Right lobe of liver (tissue), 4 donors: Measurements from ENCODE around the gene RNF141.

Experiments
- POLR2A ChIP-seq: fragments of 450-650 bp; IDR thresholded peaks from one replicate; pipeline ENCODE4 v1.6.1; 2017; ENCODE audit warnings: antibody characterized with exemption, mild to moderate bottlenecking
- TF ChIP-seq, protein P1 (sequence below), 4 donors: fragments of 200-600 bp in 3 of 4; fragments of 450-650 bp in 1 of 4; IDR thresholded peaks; one replicate each; pipeline versions ENCODE4 v1.5.1 to v1.8.0; 2016 to 2022; ENCODE audit warnings: antibody characterized with exemption in 4 of 4, mild to moderate bottlenecking in 2 of 4
- donor health status: DM: no; HTN: no; CAD: no.
- donor health status: DM: no; HTN: no; CAD: no.
- donor health status: DM: no; HTN: yes; CAD: no.

DNA sequence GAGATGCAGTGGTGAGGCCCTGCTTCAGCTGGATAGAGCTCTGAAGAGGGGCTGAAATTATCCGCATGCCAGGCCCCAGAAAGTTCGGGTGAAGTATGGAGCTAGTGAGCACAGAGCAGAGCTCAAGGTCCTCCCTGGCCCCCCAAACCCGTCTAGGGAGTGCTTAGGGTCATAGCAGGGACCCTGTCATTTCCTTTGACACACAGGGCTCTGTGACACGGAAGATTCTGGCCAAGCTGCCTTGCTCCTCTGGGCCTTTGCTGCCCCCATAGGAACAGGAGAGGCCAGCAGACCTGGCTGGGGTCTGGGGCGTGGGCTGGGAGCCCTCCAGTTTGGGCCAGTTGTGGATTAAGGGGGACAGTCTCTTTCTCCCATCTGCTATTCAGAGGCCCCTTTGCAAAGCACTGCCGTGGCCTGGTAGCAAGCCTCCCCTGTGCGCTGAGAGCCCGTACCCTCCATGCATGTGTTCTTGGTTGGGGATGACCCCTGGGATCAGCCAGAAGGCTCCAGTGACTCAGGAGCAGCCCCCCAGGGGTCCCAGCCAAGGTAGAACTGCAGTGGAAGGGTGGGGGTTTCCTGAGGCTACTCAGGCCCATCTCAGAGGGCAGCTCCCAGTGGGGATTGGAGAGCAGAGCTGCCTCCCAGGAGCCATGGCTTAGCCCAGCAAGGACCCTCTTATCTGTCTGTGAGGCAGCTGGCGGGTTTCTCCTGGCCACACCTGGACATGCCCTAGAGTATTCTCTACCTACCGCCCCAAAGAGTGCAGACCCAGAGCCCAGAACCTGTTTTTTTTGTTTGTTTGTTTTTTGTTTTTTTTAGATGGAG, 42.3 kb downstream of the RNF141 start:
- TF ChIP-seq, protein P1, sequence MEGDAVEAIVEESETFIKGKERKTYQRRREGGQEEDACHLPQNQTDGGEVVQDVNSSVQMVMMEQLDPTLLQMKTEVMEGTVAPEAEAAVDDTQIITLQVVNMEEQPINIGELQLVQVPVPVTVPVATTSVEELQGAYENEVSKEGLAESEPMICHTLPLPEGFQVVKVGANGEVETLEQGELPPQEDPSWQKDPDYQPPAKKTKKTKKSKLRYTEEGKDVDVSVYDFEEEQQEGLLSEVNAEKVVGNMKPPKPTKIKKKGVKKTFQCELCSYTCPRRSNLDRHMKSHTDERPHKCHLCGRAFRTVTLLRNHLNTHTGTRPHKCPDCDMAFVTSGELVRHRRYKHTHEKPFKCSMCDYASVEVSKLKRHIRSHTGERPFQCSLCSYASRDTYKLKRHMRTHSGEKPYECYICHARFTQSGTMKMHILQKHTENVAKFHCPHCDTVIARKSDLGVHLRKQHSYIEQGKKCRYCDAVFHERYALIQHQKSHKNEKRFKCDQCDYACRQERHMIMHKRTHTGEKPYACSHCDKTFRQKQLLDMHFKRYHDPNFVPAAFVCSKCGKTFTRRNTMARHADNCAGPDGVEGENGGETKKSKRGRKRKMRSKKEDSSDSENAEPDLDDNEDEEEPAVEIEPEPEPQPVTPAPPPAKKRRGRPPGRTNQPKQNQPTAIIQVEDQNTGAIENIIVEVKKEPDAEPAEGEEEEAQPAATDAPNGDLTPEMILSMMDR (IDR thresholded peaks at IDR 0.05) = no peak
- TF ChIP-seq POLR2A = no peak
